Adrenal gland (tissue), 12 donors: ENCODE results near the gene LRBA. TPM values are rescaled to one million over a fixed set of nuclear protein-coding genes. Genes with fewer than 3 reads are reported as not detected.

Experiments
- DNase-seq, 7 donors: peaks; one replicate each; pipeline ENCODE4 v3.0.0-alpha.2; 2019 to 2020
- H3K27ac ChIP-seq, 5 donors: fragments of 200-600 bp; sonication (generic) in 4 of 5; 1 replicate in 3 of 5; 2 replicates in 2 of 5; pipeline versions ENCODE4 v1.5.1 to v1.8.0; 2016 to 2020; ENCODE audit warnings: mild to moderate bottlenecking in 1 of 5
- H3K27me3 ChIP-seq: fragments of 200-600 bp; 2 replicates; pipeline ENCODE4 v1.8.0; 2021
- H3K36me3 ChIP-seq, 2 donors: fragments of 200-600 bp; replicated peaks in 1 of 2; 1 replicate in 1 of 2; 2 replicates in 1 of 2; pipeline versions ENCODE4 v1.5.1 to v1.8.0; 2018 to 2022
- H3K4me1 ChIP-seq, 2 donors: fragments of 200-600 bp; replicated peaks in 1 of 2; 1 replicate in 1 of 2; 2 replicates in 1 of 2; pipeline versions ENCODE4 v1.5.1 to v1.8.0; 2018 to 2021
- H3K4me3 ChIP-seq, 4 donors: fragments of 200-600 bp; sonication (generic) in 3 of 4; one replicate each; pipeline ENCODE4 v1.5.1; 2016 to 2018
- H3K9me3 ChIP-seq, 3 donors: fragments of 200-600 bp; sonication (generic) in 1 of 3; replicated peaks in 1 of 3; 1 replicate in 2 of 3; 2 replicates in 1 of 3; pipeline versions ENCODE4 v1.5.1 to v1.8.0; 2016 to 2021
- POLR2A ChIP-seq, 2 donors: fragments of 450-650 bp; IDR thresholded peaks; one replicate each; pipeline ENCODE4 v1.6.1; 2017; ENCODE audit warnings: antibody characterized with exemption in 2 of 2, mild to moderate bottlenecking in 2 of 2, moderate library complexity in 1 of 2
- WGBS, 4 donors: extraction: QIAGEN DNeasy Blood & Tissue Kit in 2 of 4; methylation state at CpG; one replicate each; pipeline versions ENCODE4 v1.1.5 to v1.1.7; 2013 to 2017; 5-methylcytosine and 5-hydroxymethylcytosine counted together
- intact Hi-C, 2 donors: fragments of 100-400 bp; cut with DNase I; formaldehyde crosslinking; loops; one replicate each; pipeline versions ENCODE4 v1.14.1 to v1.15.0; 2022 to 2023
- polyA plus RNA-seq, 3 donors: library from polyadenylated mRNA; stranded (reverse); fragments of 200-250 nt in 2 of 3; fragments of 350-450 nt in 1 of 3; fragmentation: Illumina TruSeq in 1 of 3; extraction: RNeasy Lipid Tissue Mini Kit (QIAGEN cat#74804) in 1 of 3; gene quantifications; one replicate each; pipeline ENCODE4 v1.2.3, GENCODE V29; 2013 to 2014
- total RNA-seq, 9 donors: library from RNA; depleted of rRNA in 4 of 9; stranded (reverse); fragments of >200 nt in 4 of 9; fragments of 120-200 nt in 1 of 9; fragmentation: NEBNext Ultra II Directional in 1 of 9; extraction: Animal tissue kit (Norgen Biotek cat#: 25700) in 1 of 9; gene quantifications; one replicate each; pipeline versions ENCODE4 v1.1.0 to v1.2.4, GENCODE V29; 2013 to 2023
- TF ChIP-seq, protein P1 (sequence below), 6 experiments: fragments of 450-650 bp in 4 of 6; fragments of 200-600 bp in 2 of 6; sonication (generic) in 1 of 6; IDR thresholded peaks; 1 replicate in 5 of 6; 2 replicates in 1 of 6; pipeline versions ENCODE4 v1.5.1 to v1.8.0; 2016 to 2021; ENCODE audit warnings: antibody characterized with exemption in 6 of 6, mild to moderate bottlenecking in 2 of 6, moderate library complexity in 1 of 6
- donor health status: healthy with polysubstance abuse.
- donor health status: Bipolar disorder and iron deficiency.
- donor health status: DM: yes; HTN: yes; CAD: no.
- donor health status: DM: no; HTN: no; CAD: no.
- donor health status: DM: no; HTN: no; CAD: no.
- donor health status: DM: yes; HTN: yes; CAD: no.

Gene LRBA
- total and polyA plus RNA-seq, 12 donors = 9.6 to 106 (median 40.6) TPM

DNA sequence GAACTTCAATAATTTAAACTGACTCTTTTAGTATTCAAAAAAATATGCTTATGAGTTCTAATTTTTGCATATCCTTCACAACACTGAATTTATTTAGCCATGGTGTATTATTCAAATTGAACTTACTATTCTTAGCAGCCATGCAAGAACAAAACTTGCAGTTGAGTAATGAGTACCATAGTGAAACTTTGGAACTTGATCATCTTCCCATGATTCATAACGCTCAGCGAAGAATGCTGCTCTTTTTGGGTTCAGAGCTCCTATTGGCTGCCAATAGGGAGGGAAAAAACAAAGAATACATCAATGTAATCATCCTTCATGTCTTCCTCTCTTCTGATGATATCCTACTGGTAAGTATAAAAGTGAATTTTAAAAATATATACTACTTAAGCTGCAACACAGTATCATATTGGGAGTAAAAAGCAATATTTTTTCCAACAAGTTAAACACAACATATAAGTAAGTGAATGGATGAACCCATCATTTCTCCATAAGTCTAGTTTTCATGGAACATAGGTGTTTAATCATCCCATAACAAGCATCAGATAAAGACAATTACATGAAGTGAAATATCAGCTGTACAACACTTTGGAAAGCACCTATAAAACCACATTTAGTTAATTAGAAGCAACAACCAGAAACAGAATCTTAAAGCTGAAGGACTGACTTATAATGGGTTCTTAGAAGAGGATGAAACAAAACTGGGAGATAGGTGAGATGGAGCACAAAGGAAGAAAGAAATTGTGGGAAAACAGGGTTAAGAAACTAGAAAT lies 578.3 kb downstream of the LRBA start:
- Histone ChIP-seq H3K4me1 (no peaks in the 10 kb centered on the region), H3K27ac (no peak overlapping the region), H3K36me3 (no peaks in the 10 kb centered on the region), H3K4me3 (no peak overlapping the region), H3K9me3 (no peaks in the 10 kb centered on the region), H3K27me3 (no peaks in the 10 kb centered on the region)
- TF ChIP-seq POLR2A (IDR thresholded peaks at IDR 0.05) = no peak
- TF ChIP-seq, protein P1, sequence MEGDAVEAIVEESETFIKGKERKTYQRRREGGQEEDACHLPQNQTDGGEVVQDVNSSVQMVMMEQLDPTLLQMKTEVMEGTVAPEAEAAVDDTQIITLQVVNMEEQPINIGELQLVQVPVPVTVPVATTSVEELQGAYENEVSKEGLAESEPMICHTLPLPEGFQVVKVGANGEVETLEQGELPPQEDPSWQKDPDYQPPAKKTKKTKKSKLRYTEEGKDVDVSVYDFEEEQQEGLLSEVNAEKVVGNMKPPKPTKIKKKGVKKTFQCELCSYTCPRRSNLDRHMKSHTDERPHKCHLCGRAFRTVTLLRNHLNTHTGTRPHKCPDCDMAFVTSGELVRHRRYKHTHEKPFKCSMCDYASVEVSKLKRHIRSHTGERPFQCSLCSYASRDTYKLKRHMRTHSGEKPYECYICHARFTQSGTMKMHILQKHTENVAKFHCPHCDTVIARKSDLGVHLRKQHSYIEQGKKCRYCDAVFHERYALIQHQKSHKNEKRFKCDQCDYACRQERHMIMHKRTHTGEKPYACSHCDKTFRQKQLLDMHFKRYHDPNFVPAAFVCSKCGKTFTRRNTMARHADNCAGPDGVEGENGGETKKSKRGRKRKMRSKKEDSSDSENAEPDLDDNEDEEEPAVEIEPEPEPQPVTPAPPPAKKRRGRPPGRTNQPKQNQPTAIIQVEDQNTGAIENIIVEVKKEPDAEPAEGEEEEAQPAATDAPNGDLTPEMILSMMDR (IDR thresholded peaks at IDR 0.05) = no peak
- WGBS, 4 donors = 89 to 100% (median 94%) methylated on average over 2 of the region's 2 CpGs
- no peak for DNase-seq
- intact Hi-C loops = no loop called here

DNA sequence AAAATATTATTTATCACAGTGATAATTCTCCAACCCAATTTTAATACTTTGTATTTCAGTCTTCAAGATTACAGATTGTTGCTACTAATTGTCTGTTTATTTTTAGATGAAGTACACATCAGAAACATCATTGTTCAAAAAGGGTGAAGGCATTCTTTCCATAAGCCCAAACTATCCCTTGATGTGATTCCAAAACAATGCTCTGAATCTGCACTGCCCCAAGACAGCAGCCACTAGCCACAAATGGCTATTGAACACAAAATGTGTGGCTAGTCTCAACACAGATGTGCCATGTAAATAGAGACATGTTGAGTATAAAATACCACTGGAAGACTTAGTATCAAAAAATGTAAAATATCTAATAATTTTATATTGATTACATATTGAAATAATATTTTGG lies 583.9 kb downstream of the LRBA start:
- Histone ChIP-seq H3K4me1 (no peaks in the 10 kb centered on the region), H3K36me3 (no peaks in the 10 kb centered on the region), H3K4me3 (no peak overlapping the region), H3K27ac (no peak overlapping the region), H3K27me3 (no peaks in the 10 kb centered on the region), H3K9me3 (no peaks in the 10 kb centered on the region)
- DNase-seq = no peak
- TF ChIP-seq, protein P1 (IDR thresholded peaks at IDR 0.05) = no peak
- no peak for TF ChIP-seq POLR2A (IDR thresholded peaks at IDR 0.05)
- intact Hi-C loops = no loop called here

DNA sequence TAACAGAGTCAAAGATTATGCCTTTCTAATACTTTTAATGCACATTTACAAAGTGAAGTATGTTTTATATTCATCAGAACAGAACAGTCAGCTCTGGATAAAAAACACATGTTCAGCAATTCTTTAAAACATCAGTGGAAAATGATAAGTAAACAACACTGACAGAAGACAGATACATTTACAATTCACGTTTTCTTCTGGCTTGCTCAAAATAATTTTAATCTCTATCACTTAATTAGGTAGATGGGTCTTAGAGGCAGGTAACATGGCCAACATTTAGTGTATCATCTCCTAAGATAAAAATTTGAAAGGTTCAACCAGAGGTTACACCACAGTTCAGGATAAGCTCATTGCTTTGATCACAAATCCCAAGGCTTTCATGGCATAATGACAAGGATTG lies 589.9 kb downstream of the LRBA start:
- intact Hi-C loops = no loop called here
- H3K27me3 ChIP-seq = no peaks in the 10 kb centered on the region
- no peaks in the 10 kb centered on the region for H3K9me3 ChIP-seq
- WGBS, 4 donors = 61 to 74% (median 68%) methylated on average over 1 of the region's 1 CpG
- TF ChIP-seq, protein P1 (IDR thresholded peaks at IDR 0.05) = no peak
- no peak for TF ChIP-seq POLR2A (IDR thresholded peaks at IDR 0.05)
- DNase-seq = no peak
- H3K36me3 ChIP-seq = no peaks in the 10 kb centered on the region
- H3K27ac ChIP-seq = no peak overlapping the region
- no peaks in the 10 kb centered on the region for H3K4me1 ChIP-seq
- H3K4me3 ChIP-seq = no peak overlapping the region

DNA sequence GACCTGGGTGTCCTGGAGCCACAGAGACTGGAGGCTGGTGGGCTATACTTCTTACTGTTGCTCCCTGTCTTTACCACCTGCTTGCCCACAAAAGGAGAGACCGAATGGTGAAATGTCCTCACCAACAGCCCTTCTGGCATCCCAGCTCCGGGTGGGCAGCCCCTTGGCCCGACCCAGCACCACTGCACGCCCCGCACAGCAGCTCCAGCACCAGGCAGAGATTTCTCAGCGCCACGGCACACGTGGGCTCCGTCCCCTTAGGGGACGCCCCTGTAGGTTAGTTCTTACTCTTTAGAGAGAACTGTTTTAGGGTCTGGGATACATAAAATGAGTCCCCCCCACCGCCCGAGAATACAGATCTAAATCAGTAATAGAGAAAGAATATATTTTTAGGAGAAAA lies 591.6 kb downstream of the LRBA start:
- 92 to 99% (median 97%) methylated on average over 8 to 12 of the region's 12 CpGs for WGBS, 4 donors
- Histone ChIP-seq H3K27ac (no peak overlapping the region), H3K9me3 (no peaks in the 10 kb centered on the region), H3K27me3 (no peaks in the 10 kb centered on the region), H3K4me3 (no peak overlapping the region), H3K36me3 (no peaks in the 10 kb centered on the region), H3K4me1 (no peaks in the 10 kb centered on the region)
- intact Hi-C loops = no loop called here
- no peak for DNase-seq
- no peak for TF ChIP-seq POLR2A (IDR thresholded peaks at IDR 0.05)
- TF ChIP-seq, protein P1 (IDR thresholded peaks at IDR 0.05) = no peak
